Stimulated activated CD4-positive, alpha-beta T cell treated with anti-CD3 and anti-CD28 coated beads, Interleukin-4, amount 100 ng/mL, for 48 hours (primary cell): Measurements from ENCODE around the gene GTF2I.
"Not testable (repeated sequence)": the region's sequence is repeated elsewhere in the genome, so short reads cannot be mapped to it uniquely, and the experiment has no call there.

ENCODE experiments used
- DNase-seq, 2 donors: peaks; one replicate each; pipeline ENCODE4 v3.0.0-alpha.2; 2020; ENCODE audit warnings: low read depth in 2 of 2

Gene GTF2I

GRCh38 chr7:74775111-74775510 is 117.6 kb downstream of the GTF2I start:
- not testable (repeated sequence) for DNase-seq

- not testable (repeated sequence) for DNase-seq
These were observed 121.5 kb downstream of the GTF2I start for GRCh38 chr7:74779053-74779452.

GRCh38 chr7:74781746-74782145 is 124.2 kb downstream of the GTF2I start:
- not testable (repeated sequence) for DNase-seq

GRCh38 chr7:74783595-74783994 is 126.1 kb downstream of the GTF2I start:
- not testable (repeated sequence) for DNase-seq

- peak; percentile 91 to 96 for DNase-seq
These were observed 131.0 kb downstream of the GTF2I start for GRCh38 chr7:74788369-74789150.

GRCh38 chr7:74789200-74789736 is 131.8 kb downstream of the GTF2I start:
- not testable (repeated sequence) for DNase-seq

GRCh38 chr7:74797848-74798622 is 140.5 kb downstream of the GTF2I start:
- not testable (repeated sequence) for DNase-seq

GRCh38 chr7:74798644-74799043 is 141.1 kb downstream of the GTF2I start:
- DNase-seq: peak in 1 of 2 donors; percentile 4
